Measurements from ENCODE around the gene SLC17A7. TPM values are rescaled to one million over a fixed set of nuclear protein-coding genes. Genes with fewer than 3 reads are reported as not detected.

SLC17A7 gene
- total and polyA plus RNA-seq, 9 of the 15 experiments (the other 6 are each of a cell fraction or from before 2014, with no cell fraction given) = 1.1 to 15.7 (median 2.4) TPM

GRCh38 chr19:49418511-49418910 lies 22.8 kb downstream of the SLC17A7 start:
- no peak for TF ChIP-seq TCF3 (CRISPR knock-in tag; IDR thresholded peaks at IDR 0.05)
- no peak for TF ChIP-seq HCFC1 (IDR thresholded peaks at IDR 0.05; ENCODE audit: low read depth, low read length)
- no peak for TF ChIP-seq CXXC5 (CRISPR knock-in tag; IDR thresholded peaks at IDR 0.05)
- no peak for TF ChIP-seq REST (IDR thresholded peaks at IDR 0.05; ENCODE audit: borderline replicate concordance)
- no peak for TF ChIP-seq REST (CRISPR knock-in tag; IDR thresholded peaks at IDR 0.05; ENCODE audit: low read depth)
- TF ChIP-seq SMAD4 (CRISPR knock-in tag; conservative IDR thresholded peaks at IDR 0.05) = no peak
- TF ChIP-seq FOXA3 (CRISPR knock-in tag; conservative IDR thresholded peaks at IDR 0.05 in 1 of 2, IDR thresholded peaks at IDR 0.05 in 1 of 2) = no peak
- TF ChIP-seq KLF6 (CRISPR knock-in tag; IDR thresholded peaks at IDR 0.05; ENCODE audit: borderline replicate concordance) = no peak
- Histone ChIP-seq H3K27me3 (ENCODE audit: control insufficient read depth in 2 of 2, insufficient read depth in 2 of 2, low read length in 2 of 2) (no peaks in the 10 kb centered on the region), H3K79me2 (ENCODE audit: control insufficient read depth, insufficient read depth, low read length) (no peaks in the 10 kb centered on the region), H3K4me3 (no peak overlapping the region), H2AFZ (ENCODE audit: low read depth, low read length) (no peak overlapping the region), H3K4me2 (ENCODE audit: insufficient read depth, low read length) (no peak overlapping the region), H3K9ac (ENCODE audit: insufficient read depth in 1 of 2, low read depth in 2 of 2, low read length in 2 of 2) (no peak overlapping the region), H4K20me1 (replicated peaks; ENCODE audit: control insufficient read depth, insufficient read depth, low read length) (no peaks in the 10 kb centered on the region), H3K9me3 (replicated peaks; ENCODE audit: control insufficient read depth, insufficient read depth, low read depth, low read length) (no peaks in the 10 kb centered on the region), H3K27ac (ENCODE audit: extremely low read depth, low read depth, low read length) (no peak overlapping the region), H3K9me1 (ENCODE audit: control insufficient read depth, insufficient read depth, low read length) (no peaks in the 10 kb centered on the region), H3K4me1 (replicated peaks in 1 of 2; ENCODE audit: control insufficient read depth in 2 of 2, insufficient read depth in 2 of 2, low read length in 2 of 2) (peaks cover 39 to 51% of the 10 kb centered on the region in 2 experiments), H3K36me3 (ENCODE audit: control insufficient read depth, insufficient read depth, low read length) (no peaks in the 10 kb centered on the region)
- ChIA-PET CTCF (ENCODE audit: low intra/inter-chr PET ratio) (no interaction called here), POLR2A (interaction anchor here (0.7 to 3.0 kb wide), 2 partner anchors 10 to 997 kb away, joined by 3 to 14 read pairs; no protein-coding TSS in a partner anchor)
- in situ Hi-C loops (cut with MboI) (no loop called here), intact Hi-C loops (cut with micrococcal nuclease) (no loop called here)
- 29% methylated on average over 5 of the region's 5 CpGs for WGBS (ENCODE audit: insufficient coverage, low coverage, missing lambda C conversion rate)
- DNase-seq (ENCODE audit: extremely low read depth in 1 of 4, low spot score in 3 of 4) = no peak
- ATAC-seq = no peak
- no TSS peak for BruUV-seq (replicated peaks)
- no peak for FAIRE-seq
